Measurements from ENCODE around the gene DLG2.

- no peak for TF ChIP-seq CTCF (IDR thresholded peaks at IDR 0.05; ENCODE audit: low read depth, low read length, poor library complexity, severe bottlenecking)
- TF ChIP-seq EZH2phosphoT487 (IDR thresholded peaks at IDR 0.05; ENCODE audit: borderline replicate concordance, low read length): no peak
Observed at GRCh38 chr11:83768489-83768888, 1858.7 kb downstream of the DLG2 start.

All from DOHH2 (cell line).